ENCODE measurements around the gene TBX6.

TBX6 gene

DNA sequence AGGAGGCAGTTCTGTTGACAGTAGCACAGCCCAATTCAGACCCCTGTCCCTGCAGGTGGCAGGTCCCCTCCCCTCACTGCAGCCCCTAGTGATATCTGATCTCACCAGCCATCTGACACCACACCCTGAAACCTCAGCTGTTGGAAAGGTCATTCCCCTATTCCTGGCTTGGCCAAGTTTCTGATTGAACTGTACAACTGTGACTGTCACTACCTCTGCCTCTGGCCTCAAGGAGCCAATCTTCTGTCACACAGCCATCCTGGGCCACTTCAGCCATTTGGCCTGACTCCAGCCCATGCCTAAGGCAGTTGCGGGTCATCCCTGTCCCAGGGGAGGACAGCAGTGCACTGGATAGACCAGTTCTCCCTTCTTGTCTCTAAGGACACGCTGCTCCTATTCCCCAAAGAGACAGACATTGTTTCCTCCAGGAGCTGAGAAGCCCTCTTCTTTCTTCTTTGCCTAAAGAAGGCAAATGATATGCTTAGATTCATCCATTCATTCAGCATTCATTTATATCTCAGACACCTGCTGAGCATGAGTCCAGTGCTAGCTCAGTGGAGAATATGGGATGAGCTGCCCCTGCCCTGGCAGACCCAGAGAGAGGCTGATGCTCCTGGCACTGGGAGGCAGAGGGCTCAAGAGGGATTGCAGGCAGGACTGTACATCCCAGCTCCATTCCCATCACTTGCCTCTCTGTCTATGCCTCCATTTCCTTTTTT lies 30.7 kb downstream of the TBX6 start:
- Histone ChIP-seq H3K36me3 (ENCODE audit: insufficient read depth, low read length) (peaks cover 28% of the 10 kb centered on the region; the same call in 1 of the 2 replicates), H3K27ac (peak overlapping the region; percentile 61; the same call in 1 of the 2 replicates), H3K9me3 (ENCODE audit: low read depth, low read length) (no peaks in the 10 kb centered on the region), H3K9ac (ENCODE audit: insufficient read length) (no peak overlapping the region), H3K4me3 (no peak overlapping the region)
- DNase-seq (ENCODE audit: low read depth, low spot score), result no peak
- no peak for TF ChIP-seq FOXP2 (optimal IDR thresholded peaks at IDR 0.05; ENCODE audit: control extremely low read depth, extremely low read length, insufficient read depth)
- no peak for TF ChIP-seq POLR2AphosphoS5 (IDR thresholded peaks at IDR 0.05; ENCODE audit: borderline replicate concordance, low read depth, low read length)
- no peak for TF ChIP-seq EZH2 (IDR thresholded peaks at IDR 0.05)

DNA sequence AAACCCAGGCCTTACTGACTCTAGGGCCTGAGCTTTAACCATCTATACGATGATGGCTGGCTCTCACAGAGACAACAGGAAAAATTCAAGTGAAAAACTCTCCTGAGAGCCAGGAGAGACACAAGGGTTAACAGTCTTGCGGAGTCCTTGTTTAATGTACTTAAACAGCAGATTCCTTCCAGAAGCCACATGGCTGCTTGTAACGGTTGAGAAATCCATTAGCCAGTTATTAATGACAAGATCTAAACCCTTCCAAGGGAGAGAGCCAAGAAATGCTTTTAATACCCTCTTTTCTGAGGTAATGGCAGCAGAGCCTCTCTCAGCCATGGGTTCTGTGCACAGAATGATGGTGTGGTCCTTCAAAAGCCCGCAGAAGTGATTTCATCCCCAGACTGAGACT lies 31.4 kb downstream of the TBX6 start:
- no peak for DNase-seq (ENCODE audit: low read depth, low spot score)
- TF ChIP-seq POLR2AphosphoS5 (IDR thresholded peaks at IDR 0.05; ENCODE audit: borderline replicate concordance, low read depth, low read length), result no peak
- TF ChIP-seq FOXP2 (optimal IDR thresholded peaks at IDR 0.05; ENCODE audit: control extremely low read depth, extremely low read length, insufficient read depth), result no peak
- no peak for TF ChIP-seq EZH2 (IDR thresholded peaks at IDR 0.05)
- Histone ChIP-seq H3K27ac (peak overlapping the region; percentile 61), H3K36me3 (ENCODE audit: insufficient read depth, low read length) (peaks cover 31% of the 10 kb centered on the region; the same call in 1 of the 2 replicates), H3K9me3 (ENCODE audit: low read depth, low read length) (no peaks in the 10 kb centered on the region), H3K4me3 (no peak overlapping the region), H3K9ac (ENCODE audit: insufficient read length) (no peak overlapping the region)

DNA sequence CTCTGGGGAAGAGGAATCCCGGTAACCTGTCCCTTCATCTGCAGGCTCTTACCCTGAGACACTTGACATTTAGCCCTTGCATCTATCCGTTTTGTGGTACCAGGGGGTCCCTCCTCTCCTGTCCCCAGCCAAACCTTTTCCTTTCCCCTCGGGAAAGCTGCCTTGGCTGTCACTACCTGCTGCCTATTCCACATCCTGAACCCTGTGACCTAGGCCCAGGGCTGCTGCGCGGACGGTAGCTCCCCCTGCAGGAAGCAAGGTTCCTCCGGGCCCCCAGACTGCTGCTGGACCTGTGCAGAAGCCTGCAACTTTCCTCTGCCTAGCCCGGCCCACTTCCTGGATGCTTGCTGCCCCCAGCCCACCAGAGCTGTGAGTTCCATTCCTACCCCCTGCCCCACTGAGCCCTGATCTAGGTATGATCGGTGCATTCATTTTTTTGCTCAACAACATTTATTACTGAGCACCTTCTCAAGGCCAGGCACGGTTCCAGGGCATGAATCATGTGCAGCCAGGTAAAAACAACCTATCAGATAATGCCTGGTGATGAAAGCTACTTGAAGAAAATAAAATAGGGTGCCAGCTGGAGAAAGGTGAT lies 36.7 kb downstream of the TBX6 start:
- no peak for DNase-seq (ENCODE audit: low read depth, low spot score)
- H3K36me3 ChIP-seq (ENCODE audit: insufficient read depth, low read length), result peaks cover 29% of the 10 kb centered on the region; the same call in 1 of the 2 replicates
- H3K9ac ChIP-seq (ENCODE audit: insufficient read length), result no peak overlapping the region
- no peak overlapping the region for H3K27ac ChIP-seq
- H3K9me3 ChIP-seq (ENCODE audit: low read depth, low read length), result no peaks in the 10 kb centered on the region
- TF ChIP-seq POLR2AphosphoS5 (IDR thresholded peaks at IDR 0.05; ENCODE audit: borderline replicate concordance, low read depth, low read length) (no peak), FOXP2 (optimal IDR thresholded peaks at IDR 0.05; ENCODE audit: control extremely low read depth, extremely low read length, insufficient read depth) (no peak), EZH2 (IDR thresholded peaks at IDR 0.05) (no peak)
- H3K4me3 ChIP-seq, result no peak overlapping the region

DNA sequence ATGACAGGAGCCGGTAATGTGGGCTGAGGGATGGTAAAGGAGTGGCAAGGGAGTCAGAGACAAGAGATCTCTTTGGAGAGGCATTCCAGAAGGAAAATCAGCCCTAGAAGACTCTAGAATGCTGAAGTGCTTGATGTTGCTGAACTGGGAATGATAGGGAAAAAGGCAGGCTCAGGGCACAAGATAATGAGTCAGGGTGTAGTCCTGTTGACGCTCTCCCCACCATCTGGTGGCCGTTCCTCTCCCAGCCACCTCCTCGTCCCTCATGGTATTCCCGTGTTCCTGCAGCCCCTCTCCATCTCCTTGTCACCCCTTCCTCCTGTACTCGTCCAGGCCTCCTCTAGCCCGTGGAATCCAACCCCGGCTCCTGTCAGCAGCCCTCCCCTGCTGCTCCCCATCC lies 37.3 kb downstream of the TBX6 start:
- DNase-seq (ENCODE audit: low read depth, low spot score), result no peak
- Histone ChIP-seq H3K27ac (no peak overlapping the region), H3K36me3 (ENCODE audit: insufficient read depth, low read length) (peaks cover 23% of the 10 kb centered on the region; the same call in 1 of the 2 replicates), H3K9me3 (ENCODE audit: low read depth, low read length) (no peaks in the 10 kb centered on the region), H3K9ac (ENCODE audit: insufficient read length) (no peak overlapping the region), H3K4me3 (no peak overlapping the region; the same call in 1 of the 2 replicates)
- no peak for TF ChIP-seq POLR2AphosphoS5 (IDR thresholded peaks at IDR 0.05; ENCODE audit: borderline replicate concordance, low read depth, low read length)
- no peak for TF ChIP-seq EZH2 (IDR thresholded peaks at IDR 0.05)

DNA sequence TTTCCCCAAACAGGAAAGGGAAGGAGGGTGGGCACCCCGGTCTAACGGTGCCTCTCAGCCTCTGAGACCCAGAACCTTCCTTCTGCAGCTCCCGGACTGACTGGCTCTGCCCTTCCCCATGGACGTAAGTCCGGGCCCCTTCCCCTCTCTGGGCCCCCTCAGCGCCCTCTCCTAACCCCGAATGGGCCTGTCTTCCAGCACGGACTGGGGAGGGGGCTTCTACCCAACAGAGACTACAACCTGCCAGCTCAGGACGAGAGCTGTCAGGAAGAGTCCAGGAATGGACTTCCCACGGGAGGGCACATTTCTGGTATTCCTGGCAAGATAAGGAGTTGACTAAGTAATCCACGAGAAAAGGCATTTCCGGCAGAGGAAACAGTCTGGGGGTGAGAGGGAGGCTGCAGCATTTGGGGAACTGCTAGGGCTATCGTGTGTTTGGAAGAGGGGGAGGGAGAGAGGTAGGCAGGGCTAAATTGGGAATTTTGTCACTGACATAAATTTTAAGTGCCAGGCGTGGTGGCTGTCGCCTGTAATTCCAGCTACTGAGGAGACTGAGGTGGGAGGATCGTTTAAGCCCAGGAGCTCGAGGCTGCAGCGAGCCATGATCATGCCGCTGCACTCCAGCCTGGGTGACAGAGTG lies 38.2 kb downstream of the TBX6 start:
- DNase-seq (ENCODE audit: low read depth, low spot score), result peak; percentile 73
- no peak for TF ChIP-seq EZH2 (IDR thresholded peaks at IDR 0.05)
- TF ChIP-seq POLR2AphosphoS5 (IDR thresholded peaks at IDR 0.05; ENCODE audit: borderline replicate concordance, low read depth, low read length), result 0 out of 2 replicates have a peak, but pooled peaks have one; percentile 23
- TF ChIP-seq FOXP2 (optimal IDR thresholded peaks at IDR 0.05; ENCODE audit: control extremely low read depth, extremely low read length, insufficient read depth), result peak; percentile 24
- Histone ChIP-seq H3K9me3 (ENCODE audit: low read depth, low read length) (no peaks in the 10 kb centered on the region), H3K36me3 (ENCODE audit: insufficient read depth, low read length) (peaks cover 19% of the 10 kb centered on the region; the same call in 1 of the 2 replicates), H3K27ac (peak overlapping the region; percentile 89), H3K4me3 (peak overlapping the region; percentile 97), H3K9ac (ENCODE audit: insufficient read length) (peak overlapping the region; percentile 79)

DNA sequence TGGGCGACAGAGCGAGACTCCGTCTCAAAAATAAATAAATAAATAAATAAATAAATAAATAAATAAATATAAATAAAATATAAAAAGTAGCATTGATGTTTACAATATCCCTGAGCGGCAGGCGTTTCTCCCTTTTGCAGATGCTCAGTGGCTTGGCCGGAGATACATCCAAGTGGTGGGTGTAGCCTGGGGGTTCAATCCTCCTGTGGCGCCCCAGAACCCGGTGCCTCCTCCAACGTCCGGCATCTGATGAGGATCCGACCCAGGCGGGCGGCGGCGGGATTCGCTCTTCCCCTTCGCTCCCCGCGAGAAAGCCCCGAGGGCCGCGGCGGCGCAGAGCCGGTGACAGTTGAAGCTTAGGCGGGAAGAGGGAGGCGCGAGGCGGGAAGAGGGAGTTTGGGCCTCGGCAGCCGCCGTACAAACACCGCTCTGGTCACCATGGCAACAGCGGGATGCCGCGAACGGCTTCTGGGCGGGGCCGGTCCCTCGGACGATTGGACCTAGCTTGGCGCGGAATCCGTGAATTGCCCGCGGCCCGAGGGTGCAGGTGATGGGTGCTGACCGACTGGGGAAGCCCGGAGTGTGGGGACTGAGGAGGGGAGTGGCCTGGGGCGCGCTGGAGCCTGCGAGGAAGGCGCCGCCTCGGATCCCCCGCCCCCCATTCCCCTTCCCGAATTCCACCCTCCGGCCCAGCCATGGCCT lies 38.9 kb downstream of the TBX6 start:
- Histone ChIP-seq H3K36me3 (ENCODE audit: insufficient read depth, low read length) (peaks cover 15% of the 10 kb centered on the region; the same call in 1 of the 2 replicates), H3K9me3 (ENCODE audit: low read depth, low read length) (no peaks in the 10 kb centered on the region), H3K27ac (peak overlapping the region; percentile 89), H3K4me3 (peak overlapping the region; percentile 97), H3K9ac (ENCODE audit: insufficient read length) (peak overlapping the region; percentile 79)
- TF ChIP-seq EZH2 (IDR thresholded peaks at IDR 0.05), result no peak
- TF ChIP-seq FOXP2 (optimal IDR thresholded peaks at IDR 0.05; ENCODE audit: control extremely low read depth, extremely low read length, insufficient read depth), result no peak
- no peak; the same call in 1 of the 2 replicates for TF ChIP-seq POLR2AphosphoS5 (IDR thresholded peaks at IDR 0.05; ENCODE audit: borderline replicate concordance, low read depth, low read length)
- peak; percentile 28 for DNase-seq (ENCODE audit: low read depth, low spot score)

DNA sequence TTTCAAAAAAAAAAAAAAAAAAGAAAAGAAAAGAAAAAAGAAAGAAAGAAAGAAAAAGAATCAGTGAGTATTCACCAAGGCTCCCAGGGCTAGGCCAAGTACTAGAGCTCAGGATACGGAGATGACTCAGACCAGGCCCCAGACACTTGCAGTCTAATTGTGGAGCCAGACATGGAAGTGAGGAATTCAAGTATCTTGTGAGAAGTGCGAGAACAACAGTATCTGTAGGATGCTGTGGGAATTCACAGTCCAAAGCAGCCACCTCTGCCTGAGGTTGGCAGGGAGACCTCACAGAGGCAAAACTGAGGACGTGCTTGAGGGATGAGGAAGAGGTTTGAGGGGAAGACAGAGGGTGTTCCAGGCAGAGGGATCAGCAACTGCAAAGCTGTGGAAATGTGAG lies 40.2 kb downstream of the TBX6 start:
- TF ChIP-seq EZH2 (IDR thresholded peaks at IDR 0.05) (no peak), POLR2AphosphoS5 (IDR thresholded peaks at IDR 0.05; ENCODE audit: borderline replicate concordance, low read depth, low read length) (no peak), FOXP2 (optimal IDR thresholded peaks at IDR 0.05; ENCODE audit: control extremely low read depth, extremely low read length, insufficient read depth) (no peak)
- Histone ChIP-seq H3K9me3 (ENCODE audit: low read depth, low read length) (no peaks in the 10 kb centered on the region), H3K9ac (ENCODE audit: insufficient read length) (no peak overlapping the region), H3K27ac (peak overlapping the region; percentile 29; the same call in 1 of the 2 replicates), H3K4me3 (no peak overlapping the region), H3K36me3 (ENCODE audit: insufficient read depth, low read length) (peaks cover 8% of the 10 kb centered on the region; the same call in 1 of the 2 replicates)
- no peak for DNase-seq (ENCODE audit: low read depth, low spot score)

DNA sequence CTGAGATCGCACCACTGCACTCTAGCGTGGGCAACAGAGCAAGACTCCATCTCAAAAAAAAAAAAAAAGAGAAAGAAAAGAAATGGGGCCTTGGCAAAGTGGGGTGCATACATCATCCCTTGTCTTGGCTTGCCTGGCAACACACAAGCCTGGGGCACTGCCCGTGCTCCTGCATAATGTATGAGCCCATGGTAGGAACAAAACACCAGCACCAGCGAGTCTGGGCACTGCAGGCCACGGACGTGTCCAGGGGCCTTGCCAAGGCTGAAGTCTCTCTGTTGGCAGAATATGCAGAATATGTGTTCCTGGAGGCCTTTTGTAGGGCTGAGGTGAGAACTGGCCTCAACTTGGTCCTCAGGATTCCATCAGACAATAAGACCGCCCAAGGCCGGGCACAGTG lies 41.9 kb downstream of the TBX6 start:
- no peak for TF ChIP-seq FOXP2 (optimal IDR thresholded peaks at IDR 0.05; ENCODE audit: control extremely low read depth, extremely low read length, insufficient read depth)
- TF ChIP-seq POLR2AphosphoS5 (IDR thresholded peaks at IDR 0.05; ENCODE audit: borderline replicate concordance, low read depth, low read length), result no peak
- no peak for TF ChIP-seq EZH2 (IDR thresholded peaks at IDR 0.05)
- no peak for DNase-seq (ENCODE audit: low read depth, low spot score)
- H3K36me3 ChIP-seq (ENCODE audit: insufficient read depth, low read length), result no peaks in the 10 kb centered on the region
- no peak overlapping the region for H3K4me3 ChIP-seq
- no peak overlapping the region for H3K27ac ChIP-seq
- H3K9ac ChIP-seq (ENCODE audit: insufficient read length), result no peak overlapping the region
- H3K9me3 ChIP-seq (ENCODE audit: low read depth, low read length), result no peaks in the 10 kb centered on the region

All from SK-N-MC (cell line).